ENCODE data around the gene ADAMTS2.

Gene ADAMTS2

DNA sequence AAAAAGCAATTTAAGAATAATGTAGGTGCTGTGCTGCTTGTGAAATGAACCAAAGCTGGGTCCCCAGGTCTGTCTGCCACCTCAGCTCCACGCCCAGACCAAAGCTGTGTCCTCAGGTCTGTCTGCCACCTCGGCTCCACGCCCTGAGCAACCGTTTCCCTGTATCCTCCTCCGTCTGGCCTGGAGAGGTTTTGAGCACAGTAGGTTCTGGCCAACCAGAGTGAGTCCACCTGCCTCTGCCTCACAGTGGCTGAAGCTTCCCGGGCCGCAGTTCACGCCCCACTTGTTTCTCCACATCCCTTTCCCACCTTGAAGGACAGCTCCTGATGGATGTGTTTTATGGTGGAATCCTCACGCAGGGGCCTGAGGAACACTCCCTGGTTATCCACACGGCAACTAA is 120.5 kb downstream of the ADAMTS2 start:
- Histone ChIP-seq H3K4me3 (no peak overlapping the region), H3K36me3 (ENCODE audit: insufficient read depth, low read length) (no peaks in the 10 kb centered on the region), H3K9ac (ENCODE audit: insufficient read length) (no peak overlapping the region), H3K27ac (no peak overlapping the region), H3K9me3 (ENCODE audit: low read depth, low read length) (no peaks in the 10 kb centered on the region)
- DNase-seq (ENCODE audit: low read depth, low spot score): no peak
- TF ChIP-seq EZH2 (IDR thresholded peaks at IDR 0.05) (no peak), POLR2AphosphoS5 (IDR thresholded peaks at IDR 0.05; ENCODE audit: borderline replicate concordance, low read depth, low read length) (no peak), FOXP2 (optimal IDR thresholded peaks at IDR 0.05; ENCODE audit: control extremely low read depth, extremely low read length, insufficient read depth) (no peak)

DNA sequence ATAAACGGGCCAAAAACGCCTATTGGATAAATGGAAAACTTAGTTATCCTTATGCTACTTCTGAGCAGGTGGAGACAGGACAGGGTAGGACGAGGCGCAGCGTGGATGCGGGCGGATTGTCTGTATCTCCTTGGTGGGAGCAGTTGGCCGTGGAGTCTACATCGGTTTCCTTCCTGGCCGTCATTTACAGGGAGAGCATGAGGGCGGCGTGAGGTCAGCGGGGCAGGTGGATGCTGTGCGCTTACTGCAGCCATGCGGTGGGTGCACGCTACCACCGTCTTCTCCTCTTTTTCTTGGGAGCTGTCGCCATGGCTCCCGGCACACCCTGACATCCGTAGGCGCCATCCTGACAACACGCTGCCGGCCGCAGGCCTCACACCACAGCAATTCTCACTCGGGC is 121.3 kb downstream of the ADAMTS2 start:
- no peaks in the 10 kb centered on the region for H3K36me3 ChIP-seq (ENCODE audit: insufficient read depth, low read length)
- no peak for TF ChIP-seq POLR2AphosphoS5 (IDR thresholded peaks at IDR 0.05; ENCODE audit: borderline replicate concordance, low read depth, low read length)
- no peak for TF ChIP-seq FOXP2 (optimal IDR thresholded peaks at IDR 0.05; ENCODE audit: control extremely low read depth, extremely low read length, insufficient read depth)
- no peak for TF ChIP-seq EZH2 (IDR thresholded peaks at IDR 0.05)
- no peak overlapping the region for H3K27ac ChIP-seq
- no peak overlapping the region for H3K4me3 ChIP-seq
- H3K9me3 ChIP-seq (ENCODE audit: low read depth, low read length): no peaks in the 10 kb centered on the region
- no peak for DNase-seq (ENCODE audit: low read depth, low spot score)
- no peak overlapping the region for H3K9ac ChIP-seq (ENCODE audit: insufficient read length)

DNA sequence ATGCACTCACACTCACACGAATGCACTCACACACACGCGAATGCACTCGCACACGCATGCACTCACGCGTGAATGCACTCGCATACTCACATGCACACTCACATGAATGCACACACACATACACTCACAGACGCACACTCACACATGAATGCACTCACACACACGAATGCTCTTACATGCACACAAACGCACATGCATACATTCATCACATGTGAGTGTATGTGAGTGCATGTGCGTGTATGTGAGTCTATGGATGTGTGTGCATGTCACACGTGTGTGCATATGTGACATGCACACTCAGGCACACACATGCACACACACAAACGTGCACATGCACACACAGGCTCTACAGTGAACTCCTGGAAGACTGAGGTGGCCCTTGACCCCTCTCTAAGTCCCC is 121.7 kb downstream of the ADAMTS2 start:
- Histone ChIP-seq H3K27ac (no peak overlapping the region), H3K4me3 (no peak overlapping the region), H3K9me3 (ENCODE audit: low read depth, low read length) (no peaks in the 10 kb centered on the region), H3K36me3 (ENCODE audit: insufficient read depth, low read length) (no peaks in the 10 kb centered on the region), H3K9ac (ENCODE audit: insufficient read length) (no peak overlapping the region)
- DNase-seq (ENCODE audit: low read depth, low spot score): no peak
- TF ChIP-seq FOXP2 (optimal IDR thresholded peaks at IDR 0.05; ENCODE audit: control extremely low read depth, extremely low read length, insufficient read depth) (no peak), POLR2AphosphoS5 (IDR thresholded peaks at IDR 0.05; ENCODE audit: borderline replicate concordance, low read depth, low read length) (no peak), EZH2 (IDR thresholded peaks at IDR 0.05) (no peak)

DNA sequence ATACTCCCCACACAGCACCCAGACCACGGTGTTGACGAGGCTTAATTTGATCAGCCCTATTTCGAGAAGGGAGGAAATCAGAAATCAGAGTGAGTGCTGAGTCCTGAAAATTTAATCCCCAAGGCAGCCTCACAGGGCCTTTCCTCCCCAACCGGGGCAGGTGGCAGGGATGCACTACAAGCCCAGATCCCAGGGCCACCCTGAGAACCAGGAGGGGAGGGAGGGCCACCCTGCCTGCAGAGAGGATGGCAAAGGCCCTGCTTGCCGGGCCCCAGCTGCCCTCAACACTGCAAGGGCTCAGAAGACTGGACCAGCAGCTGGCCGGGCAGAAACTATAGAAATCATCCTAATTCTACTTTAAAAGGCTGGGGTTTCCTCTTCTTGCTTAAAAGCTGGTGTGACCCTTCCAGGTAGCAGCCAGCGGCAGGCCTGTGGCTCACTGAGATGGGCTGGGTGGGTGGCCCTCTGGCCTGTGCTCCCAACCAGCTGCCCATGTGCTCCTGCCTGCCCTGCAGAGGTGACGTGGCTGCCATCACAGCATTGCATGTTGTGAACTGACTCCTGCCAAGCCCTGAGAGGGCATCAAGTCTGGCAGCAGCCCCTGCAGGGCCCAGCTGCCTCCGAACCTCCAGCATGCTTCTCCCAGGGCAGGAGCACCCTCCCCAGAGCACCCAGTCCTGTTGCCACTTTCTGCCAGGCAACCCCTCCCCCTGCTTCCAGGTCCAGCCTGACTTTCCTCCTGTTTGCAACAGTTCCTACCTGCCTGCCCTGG is 122.8 kb downstream of the ADAMTS2 start:
- Histone ChIP-seq H3K36me3 (ENCODE audit: insufficient read depth, low read length) (no peaks in the 10 kb centered on the region), H3K27ac (no peak overlapping the region), H3K9ac (ENCODE audit: insufficient read length) (no peak overlapping the region), H3K4me3 (no peak overlapping the region), H3K9me3 (ENCODE audit: low read depth, low read length) (no peaks in the 10 kb centered on the region)
- TF ChIP-seq FOXP2 (optimal IDR thresholded peaks at IDR 0.05; ENCODE audit: control extremely low read depth, extremely low read length, insufficient read depth) (no peak), POLR2AphosphoS5 (IDR thresholded peaks at IDR 0.05; ENCODE audit: borderline replicate concordance, low read depth, low read length) (no peak), EZH2 (IDR thresholded peaks at IDR 0.05) (no peak)
- no peak for DNase-seq (ENCODE audit: low read depth, low spot score)

DNA sequence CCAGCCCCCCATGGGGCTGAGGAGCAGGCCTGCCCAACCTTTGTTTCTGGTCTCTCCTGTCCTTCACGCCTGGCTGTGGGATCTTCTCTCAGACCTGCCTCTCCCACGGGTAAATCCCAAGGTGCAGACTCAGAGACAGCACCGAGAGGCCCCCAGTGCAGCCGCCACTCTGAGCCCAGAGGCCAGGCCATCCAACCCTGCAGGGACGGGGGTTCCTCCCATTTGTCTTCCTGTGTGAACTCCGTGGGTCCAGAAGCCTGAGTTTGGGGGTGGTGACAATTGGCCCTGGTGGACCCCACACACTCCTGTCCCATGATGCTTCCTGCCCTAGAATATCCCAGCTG is 123.4 kb downstream of the ADAMTS2 start:
- Histone ChIP-seq H3K4me3 (no peak overlapping the region), H3K36me3 (ENCODE audit: insufficient read depth, low read length) (no peaks in the 10 kb centered on the region), H3K27ac (no peak overlapping the region), H3K9ac (ENCODE audit: insufficient read length) (no peak overlapping the region), H3K9me3 (ENCODE audit: low read depth, low read length) (no peaks in the 10 kb centered on the region)
- DNase-seq (ENCODE audit: low read depth, low spot score): no peak
- TF ChIP-seq EZH2 (IDR thresholded peaks at IDR 0.05) (no peak), POLR2AphosphoS5 (IDR thresholded peaks at IDR 0.05; ENCODE audit: borderline replicate concordance, low read depth, low read length) (no peak), FOXP2 (optimal IDR thresholded peaks at IDR 0.05; ENCODE audit: control extremely low read depth, extremely low read length, insufficient read depth) (no peak)

DNA sequence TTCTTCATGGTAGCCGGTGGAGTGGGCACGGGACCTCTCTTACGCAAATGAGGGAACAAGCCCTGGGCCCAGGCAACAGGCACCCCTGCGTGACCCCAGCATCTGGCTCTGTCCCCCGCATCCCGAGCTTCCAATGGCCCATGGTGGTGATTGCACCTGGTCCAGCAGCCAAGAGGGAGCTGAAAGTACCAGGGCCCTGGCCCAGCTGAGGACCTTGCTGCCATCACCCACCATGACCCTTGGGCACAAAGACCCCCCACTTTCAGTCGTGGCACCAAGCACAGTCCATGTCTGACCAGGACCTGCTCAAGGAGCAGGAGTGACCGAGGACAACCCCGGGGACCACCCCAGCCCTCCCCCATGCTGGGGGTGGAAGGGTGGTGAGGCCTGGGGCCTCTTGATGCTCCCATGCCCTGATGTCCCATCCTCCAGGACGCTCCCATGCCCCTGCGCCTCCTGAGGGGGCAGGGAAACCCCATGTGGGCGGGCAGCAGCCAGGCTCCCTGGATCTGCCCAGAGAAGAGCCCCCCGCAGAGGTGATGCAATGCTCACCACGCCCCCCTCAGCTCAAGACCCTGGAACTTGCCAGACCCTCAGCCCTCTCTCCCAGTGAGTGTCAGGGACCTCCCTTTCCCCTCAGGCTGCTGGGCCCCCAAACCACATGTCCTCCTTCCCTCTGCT is 123.9 kb downstream of the ADAMTS2 start:
- no peak overlapping the region for H3K27ac ChIP-seq
- TF ChIP-seq EZH2 (IDR thresholded peaks at IDR 0.05): no peak
- no peak for TF ChIP-seq FOXP2 (optimal IDR thresholded peaks at IDR 0.05; ENCODE audit: control extremely low read depth, extremely low read length, insufficient read depth)
- no peak for TF ChIP-seq POLR2AphosphoS5 (IDR thresholded peaks at IDR 0.05; ENCODE audit: borderline replicate concordance, low read depth, low read length)
- no peaks in the 10 kb centered on the region for H3K36me3 ChIP-seq (ENCODE audit: insufficient read depth, low read length)
- no peak overlapping the region for H3K4me3 ChIP-seq
- no peak for DNase-seq (ENCODE audit: low read depth, low spot score)
- H3K9ac ChIP-seq (ENCODE audit: insufficient read length): no peak overlapping the region
- no peaks in the 10 kb centered on the region for H3K9me3 ChIP-seq (ENCODE audit: low read depth, low read length)

DNA sequence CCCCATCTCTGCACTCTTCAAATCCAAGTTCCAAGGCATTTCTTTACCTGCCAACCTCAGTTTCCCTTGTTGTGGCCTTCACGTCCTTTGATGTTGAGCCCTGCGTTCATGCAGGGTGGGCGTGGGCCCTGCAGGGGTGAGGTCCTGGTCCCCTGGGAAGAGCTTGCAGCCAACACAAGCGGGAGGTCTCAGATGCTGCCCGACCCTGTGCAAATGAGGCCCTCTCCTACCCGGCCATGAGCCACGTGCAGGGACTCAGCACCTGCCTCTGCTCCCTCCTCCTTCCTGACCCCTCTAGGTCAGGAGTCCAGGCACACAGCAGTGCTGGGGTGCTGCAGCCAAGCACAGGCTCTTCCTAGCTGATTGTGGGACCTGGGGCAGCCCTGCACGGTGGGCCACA is 124.5 kb downstream of the ADAMTS2 start:
- no peak for DNase-seq (ENCODE audit: low read depth, low spot score)
- no peak overlapping the region for H3K9ac ChIP-seq (ENCODE audit: insufficient read length)
- no peaks in the 10 kb centered on the region for H3K9me3 ChIP-seq (ENCODE audit: low read depth, low read length)
- TF ChIP-seq EZH2 (IDR thresholded peaks at IDR 0.05) (no peak), FOXP2 (optimal IDR thresholded peaks at IDR 0.05; ENCODE audit: control extremely low read depth, extremely low read length, insufficient read depth) (no peak), POLR2AphosphoS5 (IDR thresholded peaks at IDR 0.05; ENCODE audit: borderline replicate concordance, low read depth, low read length) (no peak)
- no peaks in the 10 kb centered on the region for H3K36me3 ChIP-seq (ENCODE audit: insufficient read depth, low read length)
- no peak overlapping the region for H3K4me3 ChIP-seq
- no peak overlapping the region for H3K27ac ChIP-seq

DNA sequence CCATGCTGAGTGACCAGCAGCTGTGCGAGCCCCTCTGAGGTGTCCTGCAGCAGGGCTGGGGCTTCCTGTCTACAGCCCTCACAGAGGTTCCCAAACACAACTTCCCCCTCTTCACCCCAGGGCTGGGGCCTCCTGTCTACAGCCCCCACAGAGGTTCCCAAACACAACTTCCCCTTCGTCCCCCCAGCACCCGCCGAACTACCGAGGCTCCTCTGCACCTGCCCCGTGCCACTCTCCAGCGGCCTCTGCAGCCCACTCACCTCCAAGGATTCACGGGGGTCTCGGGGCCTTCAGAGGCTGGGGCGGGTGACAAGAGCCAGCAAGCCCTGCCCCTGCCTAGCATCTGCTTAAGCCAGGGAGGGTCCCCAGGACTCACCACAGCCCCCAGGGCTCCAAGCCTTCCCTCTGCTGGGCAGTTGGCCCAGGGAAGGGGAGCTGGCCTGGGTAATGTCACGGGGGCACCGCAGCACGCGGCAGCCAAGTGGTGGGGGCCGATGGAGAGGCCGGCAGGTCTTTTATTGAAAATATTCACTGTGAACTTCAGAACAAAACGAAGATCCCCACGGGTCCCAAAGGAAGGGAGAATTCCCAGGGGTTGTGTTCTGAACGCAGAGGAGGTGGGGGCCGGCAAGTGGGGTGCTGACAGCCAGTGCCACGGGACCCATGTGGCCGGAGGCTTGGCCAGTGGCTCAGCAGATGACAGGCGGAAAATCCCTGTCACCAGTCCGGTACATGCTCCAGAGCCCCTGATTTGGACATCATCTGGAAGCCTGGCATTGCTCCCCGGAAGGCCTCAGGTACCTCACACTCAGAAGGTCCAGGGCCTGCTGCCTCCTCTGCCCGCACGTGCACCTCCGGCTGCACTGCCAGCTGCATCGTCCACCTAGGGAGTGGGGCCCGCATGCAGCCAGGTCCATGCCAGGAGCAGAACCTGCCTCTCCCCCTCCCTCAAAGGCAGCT is 125.3 kb downstream of the ADAMTS2 start:
- TF ChIP-seq EZH2 (IDR thresholded peaks at IDR 0.05) (no peak), POLR2AphosphoS5 (IDR thresholded peaks at IDR 0.05; ENCODE audit: borderline replicate concordance, low read depth, low read length) (no peak), FOXP2 (optimal IDR thresholded peaks at IDR 0.05; ENCODE audit: control extremely low read depth, extremely low read length, insufficient read depth) (no peak)
- Histone ChIP-seq H3K9ac (ENCODE audit: insufficient read length) (no peak overlapping the region), H3K9me3 (ENCODE audit: low read depth, low read length) (no peaks in the 10 kb centered on the region), H3K36me3 (ENCODE audit: insufficient read depth, low read length) (no peaks in the 10 kb centered on the region), H3K4me3 (no peak overlapping the region), H3K27ac (no peak overlapping the region)
- DNase-seq (ENCODE audit: low read depth, low spot score): no peak
